HG03196 (cell line): Measurements from ENCODE around the gene HSPA9.

Source experiments
- ATAC-seq: cut with Tn5 transposase; IDR thresholded peaks from one replicate; pipeline ENCODE4 v1.9.1; 2021; ENCODE audit not compliant: unreplicated experiment

The HSPA9 gene

GRCh38 chr5:138564242-138564641 is 11.0 kb downstream of the HSPA9 start:
- no peak for ATAC-seq

- ATAC-seq, result no peak
Measured at GRCh38 chr5:138563340-138564118, 11.7 kb downstream of the HSPA9 start.

GRCh38 chr5:138560971-138561370 is 14.2 kb downstream of the HSPA9 start:
- ATAC-seq, result no peak

GRCh38 chr5:138559937-138560336 is 15.3 kb downstream of the HSPA9 start:
- no peak for ATAC-seq

- no peak for ATAC-seq
Measured at GRCh38 chr5:138557677-138558076, 17.5 kb downstream of the HSPA9 start.

GRCh38 chr5:138554143-138554542 is 21.1 kb downstream of the HSPA9 start:
- no peak for ATAC-seq

GRCh38 chr5:138553437-138554095 is 21.6 kb downstream of the HSPA9 start:
- no peak for ATAC-seq

- no peak for ATAC-seq
Measured at GRCh38 chr5:138552657-138553056, 22.5 kb downstream of the HSPA9 start.

- ATAC-seq, result no peak
Measured at GRCh38 chr5:138549414-138549813, 25.8 kb downstream of the HSPA9 start.

GRCh38 chr5:138545919-138546562 is 29.2 kb downstream of the HSPA9 start:
- no peak for ATAC-seq

GRCh38 chr5:138544181-138545134 is 30.7 kb downstream of the HSPA9 start:
- no peak for ATAC-seq

GRCh38 chr5:138543730-138544104 is 31.5 kb downstream of the HSPA9 start:
- peak; percentile 33 for ATAC-seq

GRCh38 chr5:138542956-138543729 is 32.1 kb downstream of the HSPA9 start, which contains the start of gene ETF1:
Gene ETF1, minus strand, starts transcription at chr5:138543236. Its CDS starts 318 bp downstream, at chr5:138542918.
- peak; percentile 93 for ATAC-seq

GRCh38 chr5:138542180-138542955 is 32.8 kb downstream of the HSPA9 start:
- no peak for ATAC-seq

GRCh38 chr5:138541511-138542179 is 33.6 kb downstream of the HSPA9 start:
- ATAC-seq, result no peak

GRCh38 chr5:138539791-138540190 is 35.4 kb downstream of the HSPA9 start:
- no peak for ATAC-seq

GRCh38 chr5:138538943-138539627 is 36.1 kb downstream of the HSPA9 start:
- ATAC-seq, result no peak

- ATAC-seq, result no peak
Measured at GRCh38 chr5:138536665-138537315, 38.4 kb downstream of the HSPA9 start.
